ENCODE results near the gene GRAP.

Gene GRAP

GRCh38 chr17:19017804-19018599 is 28.8 kb downstream of the GRAP start:
- no peak for DNase-seq

GRCh38 chr17:19017401-19017800 is 29.4 kb downstream of the GRAP start:
- DNase-seq: no peak

- DNase-seq: no peak
Observed at GRCh38 chr17:19016881-19017280, 29.9 kb downstream of the GRAP start.

- no peak for DNase-seq
Observed at GRCh38 chr17:19016297-19016696, 30.5 kb downstream of the GRAP start.

GRCh38 chr17:19015428-19015827 is 31.3 kb downstream of the GRAP start:
- DNase-seq: no peak

- no peak for DNase-seq
Observed at GRCh38 chr17:19014628-19015215, 32.0 kb downstream of the GRAP start.

GRCh38 chr17:19013806-19014627 is 32.7 kb downstream of the GRAP start:
- no peak for DNase-seq

GRCh38 chr17:19013226-19013625 is 33.5 kb downstream of the GRAP start:
- no peak for DNase-seq

- no peak for DNase-seq
Observed at GRCh38 chr17:19012171-19013080, 34.3 kb downstream of the GRAP start.

- DNase-seq: no peak
Observed at GRCh38 chr17:19011581-19011980, 35.2 kb downstream of the GRAP start.

- DNase-seq: no peak
Observed at GRCh38 chr17:19010729-19011505, 35.8 kb downstream of the GRAP start.

GRCh38 chr17:19009970-19010369 is 36.8 kb downstream of the GRAP start:
- no peak for DNase-seq

- DNase-seq: no peak
Observed at GRCh38 chr17:19006698-19007097, 40.1 kb downstream of the GRAP start.

GRCh38 chr17:19005789-19006430 is 40.8 kb downstream of the GRAP start:
- DNase-seq: no peak

GRCh38 chr17:19005137-19005773 is 41.5 kb downstream of the GRAP start:
- DNase-seq: no peak

- DNase-seq: peak; percentile 23
Observed at GRCh38 chr17:19004421-19005136, 42.2 kb downstream of the GRAP start, which contains the start of gene FAM83G. Gene FAM83G, minus strand, starts transcription at chr17:19004764. Its CDS starts 723 bp downstream, at chr17:19004041.

- DNase-seq: no peak
Observed at GRCh38 chr17:19003543-19004420, 43.0 kb downstream of the GRAP start.

GRCh38 chr17:19002805-19003542 is 43.8 kb downstream of the GRAP start:
- no peak for DNase-seq
